Cerebellar nuclear complex (tissue), 1 donor: ENCODE data around the gene TMPRSS9.

Experiments
- DNase-seq, 2 experiments: peaks; one replicate each; lab custom pipeline; 2025; lab: John Stamatoyannopoulos, UW

The TMPRSS9 gene

GRCh38 chr19:2329501-2329916 lies 30.6 kb upstream of the TMPRSS9 start:
- DNase-seq, result no peak

GRCh38 chr19:2330255-2330631 lies 29.8 kb upstream of the TMPRSS9 start:
- no peak for DNase-seq

GRCh38 chr19:2330632-2331284 lies 29.3 kb upstream of the TMPRSS9 start:
- no peak for DNase-seq

GRCh38 chr19:2331601-2332246 lies 28.3 kb upstream of the TMPRSS9 start:
- no peak for DNase-seq

GRCh38 chr19:2332341-2333026 lies 27.6 kb upstream of the TMPRSS9 start:
- DNase-seq, result no peak

GRCh38 chr19:2333027-2333806 lies 26.8 kb upstream of the TMPRSS9 start:
- DNase-seq, result no peak

GRCh38 chr19:2333807-2334211 lies 26.3 kb upstream of the TMPRSS9 start:
- no peak for DNase-seq

- DNase-seq, result no peak
Measured at GRCh38 chr19:2334426-2334825, 25.6 kb upstream of the TMPRSS9 start.

- DNase-seq, result no peak
Measured at GRCh38 chr19:2334986-2335846, 24.8 kb upstream of the TMPRSS9 start.

GRCh38 chr19:2335848-2336247 lies 24.2 kb upstream of the TMPRSS9 start:
- DNase-seq, result no peak

- DNase-seq, result no peak
Measured at GRCh38 chr19:2336528-2337328, 23.3 kb upstream of the TMPRSS9 start.

GRCh38 chr19:2337329-2337707 lies 22.7 kb upstream of the TMPRSS9 start:
- no peak for DNase-seq

- no peak for DNase-seq
Measured at GRCh38 chr19:2338055-2338615, 21.9 kb upstream of the TMPRSS9 start.

- no peak for DNase-seq
Measured at GRCh38 chr19:2338751-2339643, 21.1 kb upstream of the TMPRSS9 start.

GRCh38 chr19:2339644-2340310 lies 20.3 kb upstream of the TMPRSS9 start:
- DNase-seq, result no peak

GRCh38 chr19:2340496-2341243 lies 19.4 kb upstream of the TMPRSS9 start:
- DNase-seq, result no peak

- no peak for DNase-seq
Measured at GRCh38 chr19:2341244-2341751, 18.8 kb upstream of the TMPRSS9 start.

- DNase-seq, result no peak
Measured at GRCh38 chr19:2341982-2342381, 18.1 kb upstream of the TMPRSS9 start.
